Measurements from ENCODE around the gene RPS17.

The RPS17 gene

GRCh38 chr15:82540055-82540983, at the start of gene RPS17:
Gene RPS17, minus strand, starts transcription at chr15:82540457. Its CDS starts 29 bp downstream, at chr15:82540428.
- DNase-seq (ENCODE audit: insufficient read length, low spot score) (peak; percentile 79), FAIRE-seq (no peak)
- peak; percentile 75 for TF ChIP-seq POLR2A (IDR thresholded peaks at IDR 0.05; ENCODE audit: low read depth, low read length)

- FAIRE-seq, result no peak
- no peak for TF ChIP-seq POLR2A (IDR thresholded peaks at IDR 0.05; ENCODE audit: low read depth, low read length)
- DNase-seq (ENCODE audit: insufficient read length, low spot score), result no peak
Measured at GRCh38 chr15:82587805-82588204, 47.5 kb upstream of the RPS17 start.

GRCh38 chr15:82585072-82585471, 44.8 kb upstream of the RPS17 start:
- DNase-seq (ENCODE audit: insufficient read length, low spot score) (no peak), FAIRE-seq (no peak)
- TF ChIP-seq POLR2A (IDR thresholded peaks at IDR 0.05; ENCODE audit: low read depth, low read length), result no peak

GRCh38 chr15:82580713-82581112, 40.5 kb upstream of the RPS17 start:
- DNase-seq (ENCODE audit: insufficient read length, low spot score) (no peak), FAIRE-seq (no peak)
- no peak for TF ChIP-seq POLR2A (IDR thresholded peaks at IDR 0.05; ENCODE audit: low read depth, low read length)

GRCh38 chr15:82575335-82575734, 35.1 kb upstream of the RPS17 start:
- FAIRE-seq, result no peak

GRCh38 chr15:82572986-82573385, 32.7 kb upstream of the RPS17 start:
- no peak for FAIRE-seq
- TF ChIP-seq POLR2A (IDR thresholded peaks at IDR 0.05; ENCODE audit: low read depth, low read length), result no peak
- DNase-seq (ENCODE audit: insufficient read length, low spot score), result no peak

More at GRCh38 chr15:82575335-82575734, 35.1 kb upstream of the RPS17 start:
- no peak for TF ChIP-seq POLR2A (IDR thresholded peaks at IDR 0.05; ENCODE audit: low read depth, low read length)
- no peak for DNase-seq (ENCODE audit: insufficient read length, low spot score)

GRCh38 chr15:82572311-82572710, 32.1 kb upstream of the RPS17 start:
- peak; percentile 46 for DNase-seq (ENCODE audit: insufficient read length, low spot score)
- FAIRE-seq, result no peak
- TF ChIP-seq POLR2A (IDR thresholded peaks at IDR 0.05; ENCODE audit: low read depth, low read length), result no peak

GRCh38 chr15:82571722-82572222, 31.5 kb upstream of the RPS17 start:
- FAIRE-seq (no peak), DNase-seq (ENCODE audit: insufficient read length, low spot score) (peak; percentile 55)
- TF ChIP-seq POLR2A (IDR thresholded peaks at IDR 0.05; ENCODE audit: low read depth, low read length), result peak; percentile 33; the same call in 1 of the 2 replicates

GRCh38 chr15:82570721-82571508, 30.7 kb upstream of the RPS17 start:
- no peak for FAIRE-seq
- TF ChIP-seq POLR2A (IDR thresholded peaks at IDR 0.05; ENCODE audit: low read depth, low read length), result no peak
- no peak for DNase-seq (ENCODE audit: insufficient read length, low spot score)

- TF ChIP-seq POLR2A (IDR thresholded peaks at IDR 0.05; ENCODE audit: low read depth, low read length), result no peak
- DNase-seq (ENCODE audit: insufficient read length, low spot score) (no peak), FAIRE-seq (no peak)
Measured at GRCh38 chr15:82569834-82570233, 29.6 kb upstream of the RPS17 start.

- TF ChIP-seq POLR2A (IDR thresholded peaks at IDR 0.05; ENCODE audit: low read depth, low read length), result no peak
- DNase-seq (ENCODE audit: insufficient read length, low spot score) (no peak), FAIRE-seq (no peak)
Measured at GRCh38 chr15:82568986-82569385, 28.7 kb upstream of the RPS17 start.

- FAIRE-seq, result no peak
- no peak for DNase-seq (ENCODE audit: insufficient read length, low spot score)
- no peak for TF ChIP-seq POLR2A (IDR thresholded peaks at IDR 0.05; ENCODE audit: low read depth, low read length)
Measured at GRCh38 chr15:82567661-82568060, 27.4 kb upstream of the RPS17 start.

- no peak for TF ChIP-seq POLR2A (IDR thresholded peaks at IDR 0.05; ENCODE audit: low read depth, low read length)
- no peak for DNase-seq (ENCODE audit: insufficient read length, low spot score)
- no peak for FAIRE-seq
Measured at GRCh38 chr15:82566690-82567089, 26.4 kb upstream of the RPS17 start.

- no peak for TF ChIP-seq POLR2A (IDR thresholded peaks at IDR 0.05; ENCODE audit: low read depth, low read length)
- no peak for FAIRE-seq
- DNase-seq (ENCODE audit: insufficient read length, low spot score), result no peak
Measured at GRCh38 chr15:82558502-82558901, 18.2 kb upstream of the RPS17 start.
